ENCODE measurements around the gene CELA3B.

DNA sequence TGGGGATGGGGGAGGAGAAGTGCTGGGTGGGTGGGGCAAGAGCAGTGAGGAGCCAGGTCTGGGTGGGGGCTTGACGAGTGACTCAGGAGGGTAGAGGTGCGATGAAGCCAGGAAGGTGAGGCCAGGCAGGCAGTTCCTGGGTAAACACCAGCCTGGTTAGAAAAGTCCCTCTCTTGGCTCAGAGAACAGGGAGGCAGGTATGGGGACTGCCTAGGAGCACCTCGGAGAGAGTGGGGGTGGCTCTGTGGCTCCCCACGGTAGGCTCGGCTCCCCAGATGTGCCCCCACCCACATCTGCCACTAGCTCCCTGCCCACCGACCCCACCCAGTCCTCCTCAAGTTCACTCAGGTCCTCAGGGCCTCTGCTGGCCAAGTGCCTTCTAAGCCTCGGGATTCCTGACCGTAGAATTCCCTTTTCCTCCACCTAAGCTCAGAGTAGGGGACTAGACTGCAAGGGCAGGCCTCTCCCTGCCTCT is 40.9 kb upstream of the CELA3B start:
- TF ChIP-seq CTCF (IDR thresholded peaks at IDR 0.05): no peak
- no peak for TF ChIP-seq POLR2A (IDR thresholded peaks at IDR 0.05)

Measured in gastroesophageal sphincter (tissue), 3 donors.